H9 (cell line): ENCODE data around the gene KDM4F. TPM values are rescaled to one million over a fixed set of nuclear protein-coding genes. Genes with fewer than 3 reads are reported as not detected.

Experiments
- DNase-seq: peaks from one replicate; pipeline ENCODE4 v3.0.0-alpha.2; 2017
- H2AFZ ChIP-seq: one replicate; pipeline ENCODE4 v1.6.1; 2013; ENCODE audit warnings: mild to moderate bottlenecking, low read length, control low read depth, moderate library complexity
- H2AK5ac ChIP-seq: 2 replicates; pipeline ENCODE4 v1.6.1; 2013; ENCODE audit warnings: low read length, control low read depth, mixed read lengths; ENCODE audit not compliant: insufficient read length
- H2BK120ac ChIP-seq: one replicate; pipeline ENCODE4 v1.6.1; 2013; ENCODE audit warnings: low read depth, mild to moderate bottlenecking, low read length, control low read depth, inconsistent platforms; ENCODE audit not compliant: poor library complexity, severe bottlenecking
- H2BK12ac ChIP-seq: 2 replicates; pipeline ENCODE4 v1.6.1; 2013; ENCODE audit warnings: low read length, control low read depth, mixed read lengths, low read depth; ENCODE audit not compliant: insufficient read length
- H2BK15ac ChIP-seq: 2 replicates; pipeline ENCODE4 v1.6.1; 2013; ENCODE audit warnings: low read depth, low read length, control low read depth
- H2BK20ac ChIP-seq: one replicate; pipeline ENCODE4 v1.6.1; 2013; ENCODE audit warnings: low read depth, mild to moderate bottlenecking, low read length, control low read depth, inconsistent platforms; ENCODE audit not compliant: poor library complexity, severe bottlenecking
- H2BK5ac ChIP-seq: 2 replicates; pipeline ENCODE4 v1.6.1; 2013; ENCODE audit warnings: low read length, control low read depth, mixed read lengths; ENCODE audit not compliant: insufficient read length
- H3K14ac ChIP-seq: 2 replicates; pipeline ENCODE4 v1.6.1; 2013; ENCODE audit warnings: low read length, control low read depth; ENCODE audit not compliant: insufficient read depth
- H3K18ac ChIP-seq: 2 replicates; pipeline ENCODE4 v1.6.1; 2013; ENCODE audit warnings: low read depth, mild to moderate bottlenecking, mixed read lengths, low read length, control low read depth; ENCODE audit not compliant: insufficient read length
- H3K23ac ChIP-seq: 2 replicates; pipeline ENCODE4 v1.6.1; 2013; ENCODE audit warnings: low read length, control low read depth, mixed read lengths, low read depth; ENCODE audit not compliant: insufficient read length
- H3K23me2 ChIP-seq: 2 replicates; pipeline ENCODE4 v1.6.1; 2013; ENCODE audit warnings: low read depth, mild to moderate bottlenecking, mixed read lengths, low read length, control low read depth; ENCODE audit not compliant: insufficient read length, poor library complexity, severe bottlenecking
- H3K27ac ChIP-seq: 2 replicates; pipeline ENCODE4 v1.5.1; 2013; ENCODE audit warnings: low read length, control low read depth, mixed read lengths, low read depth; ENCODE audit not compliant: insufficient read length
- H3K27me3 ChIP-seq: 2 replicates; pipeline ENCODE4 v1.6.1; 2013; ENCODE audit warnings: low read length, control low read depth, inconsistent platforms; ENCODE audit not compliant: insufficient read depth
- H3K4ac ChIP-seq: 2 replicates; pipeline ENCODE4 v1.6.1; 2013; ENCODE audit warnings: low read depth, mild to moderate bottlenecking, control low read depth, inconsistent platforms, low read length, moderate library complexity
- H3K4me1 ChIP-seq: 2 replicates; pipeline ENCODE4 v1.6.1; 2013; ENCODE audit warnings: low read length, control low read depth, inconsistent platforms; ENCODE audit not compliant: insufficient read depth
- H3K4me2 ChIP-seq: 2 replicates; pipeline ENCODE4 v1.6.1; 2013; ENCODE audit warnings: low read length, control low read depth, mixed read lengths; ENCODE audit not compliant: insufficient read length, insufficient read depth
- H3K56ac ChIP-seq: 2 replicates; pipeline ENCODE4 v1.6.1; 2013; ENCODE audit warnings: low read depth, mild to moderate bottlenecking, mixed read lengths, low read length, control low read depth; ENCODE audit not compliant: insufficient read length
- H3K79me1 ChIP-seq: 2 replicates; pipeline ENCODE4 v1.6.1; 2013; ENCODE audit warnings: low read depth, mild to moderate bottlenecking, moderate library complexity, low read length, control low read depth, inconsistent platforms; ENCODE audit not compliant: insufficient read depth, poor library complexity, severe bottlenecking
- H3K79me2 ChIP-seq: 2 replicates; pipeline ENCODE4 v1.6.1; 2013; ENCODE audit warnings: low read length, control low read depth, inconsistent platforms; ENCODE audit not compliant: insufficient read depth
- H3K9ac ChIP-seq: 2 replicates; pipeline ENCODE4 v1.6.1; 2013; ENCODE audit warnings: low read length, control low read depth, mixed read lengths; ENCODE audit not compliant: insufficient read length; ENCODE audit errors: extremely low read depth
- H3K9me3 ChIP-seq: one replicate; pipeline ENCODE4 v1.6.1; 2013; ENCODE audit warnings: low read depth, low read length, inconsistent platforms; ENCODE audit not compliant: control insufficient read depth
- H3T11ph ChIP-seq: one replicate; pipeline ENCODE4 v1.6.1; 2013; ENCODE audit warnings: mild to moderate bottlenecking, low read length, control low read depth, inconsistent platforms
- H4K20me1 ChIP-seq: one replicate; pipeline ENCODE4 v1.6.1; 2013; ENCODE audit not compliant: control insufficient read depth, insufficient read length, insufficient read depth
- H4K5ac ChIP-seq: 2 replicates; pipeline ENCODE4 v1.6.1; 2013; ENCODE audit warnings: low read depth, mild to moderate bottlenecking, mixed read lengths, low read length, control low read depth; ENCODE audit not compliant: insufficient read length
- H4K8ac ChIP-seq: replicated peaks from 2 replicates; pipeline ENCODE4 v1.6.1; 2013; ENCODE audit warnings: low read length, control low read depth, mixed read lengths, low read depth; ENCODE audit not compliant: insufficient read length
- H4K91ac ChIP-seq: 2 replicates; pipeline ENCODE4 v1.6.1; 2013; ENCODE audit warnings: low read depth, mild to moderate bottlenecking, moderate library complexity, mixed read lengths, low read length, control low read depth; ENCODE audit not compliant: insufficient read length
- H3K27ac Mint-ChIP-seq, 3 experiments: 2 replicates in 2 of 3; 3 replicates in 1 of 3; pipeline ENCODE4 v1.8.0; 2020 to 2021; ENCODE audit warnings: mixed read lengths in 3 of 3, mild to moderate bottlenecking in 1 of 3, moderate library complexity in 1 of 3
- H3K27me3 Mint-ChIP-seq: 2 replicates; pipeline ENCODE4 v1.8.0; 2021; ENCODE audit warnings: low read depth, mild to moderate bottlenecking, moderate library complexity, mixed read lengths
- H3K36me3 Mint-ChIP-seq, 3 experiments: 2 replicates in 2 of 3; 3 replicates in 1 of 3; pipeline ENCODE4 v1.8.0; 2020 to 2021; ENCODE audit warnings: low read depth in 3 of 3, mixed read lengths in 3 of 3; ENCODE audit not compliant: insufficient read depth in 1 of 3
- H3K4me1 Mint-ChIP-seq, 2 experiments: 2 replicates each; pipeline ENCODE4 v1.8.0; 2020; ENCODE audit warnings: mixed read lengths in 2 of 2
- H3K4me3 Mint-ChIP-seq, 2 experiments: 2 replicates in 1 of 2; 3 replicates in 1 of 2; pipeline ENCODE4 v1.8.0; 2020 to 2021; ENCODE audit warnings: mild to moderate bottlenecking in 2 of 2, mixed read lengths in 2 of 2, moderate library complexity in 1 of 2
- H3K9me3 Mint-ChIP-seq, 2 experiments: 2 replicates in 1 of 2; 3 replicates in 1 of 2; pipeline ENCODE4 v1.8.0; 2020; ENCODE audit warnings: mild to moderate bottlenecking in 2 of 2, mixed read lengths in 2 of 2, moderate library complexity in 1 of 2
- total RNA-seq: library from RNA; stranded (reverse); gene quantifications from 2 replicates; pipeline ENCODE4 v1.2.1, GENCODE V29; 2021
- TF ChIP-seq, protein P1 (sequence below): fragments of 200-600 bp; sonication (generic); conservative IDR thresholded peaks from 3 replicates; pipeline ENCODE4 v1.8.0; 2021; ENCODE audit warnings: antibody characterized with exemption, mild to moderate bottlenecking

Gene KDM4F
- total RNA-seq, 1 experiment from 2014 or later, result not detected

GRCh38 chr11:95084509-95084908, 35.3 kb downstream of the KDM4F start:
- H3K4me3 Mint-ChIP-seq, result no peak overlapping the region
- Histone ChIP-seq H3K79me1 (no peaks in the 10 kb centered on the region), H3K4ac (no peak overlapping the region), H3K9me3 (no peaks in the 10 kb centered on the region), H3K23me2 (peaks cover 4% of the 10 kb centered on the region), H3K27me3 (no peaks in the 10 kb centered on the region; the same call in 1 of the 2 replicates), H4K20me1 (no peaks in the 10 kb centered on the region), H3K79me2 (no peaks in the 10 kb centered on the region), H3K14ac (no peak overlapping the region), H3K18ac (no peak overlapping the region), H3K27ac (no peak overlapping the region), H3K9ac (no peak overlapping the region), H3T11ph (no peak overlapping the region), H3K4me2 (no peak overlapping the region), H2BK120ac (no peak overlapping the region), H4K5ac (no peak overlapping the region), H2AFZ (no peak overlapping the region), H2BK12ac (no peak overlapping the region), H3K4me1 (peaks cover 3% of the 10 kb centered on the region; the same call in 1 of the 2 replicates), H3K23ac (no peak overlapping the region), H2BK20ac (no peak overlapping the region), H2BK15ac (no peak overlapping the region), H4K91ac (no peak overlapping the region), H2BK5ac (no peak overlapping the region), H2AK5ac (no peak overlapping the region), H4K8ac (no peak overlapping the region), H3K56ac (no peak overlapping the region)
- no peaks in the 10 kb centered on the region for H3K9me3 Mint-ChIP-seq
- peaks cover 43% of the 10 kb centered on the region for H3K27me3 Mint-ChIP-seq
- TF ChIP-seq, protein P1, sequence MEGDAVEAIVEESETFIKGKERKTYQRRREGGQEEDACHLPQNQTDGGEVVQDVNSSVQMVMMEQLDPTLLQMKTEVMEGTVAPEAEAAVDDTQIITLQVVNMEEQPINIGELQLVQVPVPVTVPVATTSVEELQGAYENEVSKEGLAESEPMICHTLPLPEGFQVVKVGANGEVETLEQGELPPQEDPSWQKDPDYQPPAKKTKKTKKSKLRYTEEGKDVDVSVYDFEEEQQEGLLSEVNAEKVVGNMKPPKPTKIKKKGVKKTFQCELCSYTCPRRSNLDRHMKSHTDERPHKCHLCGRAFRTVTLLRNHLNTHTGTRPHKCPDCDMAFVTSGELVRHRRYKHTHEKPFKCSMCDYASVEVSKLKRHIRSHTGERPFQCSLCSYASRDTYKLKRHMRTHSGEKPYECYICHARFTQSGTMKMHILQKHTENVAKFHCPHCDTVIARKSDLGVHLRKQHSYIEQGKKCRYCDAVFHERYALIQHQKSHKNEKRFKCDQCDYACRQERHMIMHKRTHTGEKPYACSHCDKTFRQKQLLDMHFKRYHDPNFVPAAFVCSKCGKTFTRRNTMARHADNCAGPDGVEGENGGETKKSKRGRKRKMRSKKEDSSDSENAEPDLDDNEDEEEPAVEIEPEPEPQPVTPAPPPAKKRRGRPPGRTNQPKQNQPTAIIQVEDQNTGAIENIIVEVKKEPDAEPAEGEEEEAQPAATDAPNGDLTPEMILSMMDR, result no peak
- H3K27ac Mint-ChIP-seq, result no peak overlapping the region
- H3K36me3 Mint-ChIP-seq, result no peaks in the 10 kb centered on the region
- no peak for DNase-seq
- H3K4me1 Mint-ChIP-seq, result peaks cover 13 to 16% of the 10 kb centered on the region in 2 experiments
